KG1 (cell line): ENCODE measurements around the gene AGRN.

Experiments
- DNase-seq: peaks from one replicate; lab custom pipeline; 2025; lab: John Stamatoyannopoulos, UW

AGRN gene

GRCh38 chr1:1081311-1082238 lies 61.7 kb downstream of the AGRN start:
- no peak for DNase-seq

GRCh38 chr1:1082239-1082775 lies 62.4 kb downstream of the AGRN start:
- DNase-seq, result no peak

GRCh38 chr1:1082776-1083415 lies 63.0 kb downstream of the AGRN start:
- DNase-seq, result no peak

GRCh38 chr1:1083416-1084371 lies 63.8 kb downstream of the AGRN start:
- DNase-seq, result no peak

- no peak for DNase-seq
These were observed 64.7 kb downstream of the AGRN start for GRCh38 chr1:1084372-1085170.

GRCh38 chr1:1085171-1085841 lies 65.4 kb downstream of the AGRN start:
- no peak for DNase-seq

GRCh38 chr1:1085911-1086841 lies 66.3 kb downstream of the AGRN start:
- no peak for DNase-seq

- DNase-seq, result no peak
These were observed 67.0 kb downstream of the AGRN start for GRCh38 chr1:1086911-1087341.

GRCh38 chr1:1087351-1088028 lies 67.6 kb downstream of the AGRN start:
- DNase-seq, result no peak

GRCh38 chr1:1088029-1088800 lies 68.3 kb downstream of the AGRN start:
- no peak for DNase-seq

GRCh38 chr1:1088801-1089680 lies 69.1 kb downstream of the AGRN start:
- DNase-seq, result no peak

- DNase-seq, result no peak
These were observed 70.0 kb downstream of the AGRN start for GRCh38 chr1:1089731-1090423.

GRCh38 chr1:1090424-1091343 lies 70.8 kb downstream of the AGRN start:
- DNase-seq, result no peak

GRCh38 chr1:1091344-1092148 lies 71.6 kb downstream of the AGRN start:
- DNase-seq, result no peak
